ENCODE measurements around the gene PSMD1.
"Not testable (repeated sequence)": the region's sequence is repeated elsewhere in the genome, so short reads cannot be mapped to it uniquely, and the experiment has no call there.

The PSMD1 gene

GRCh38 chr2:231058761-231059550 is 2.3 kb downstream of the PSMD1 start:
- DNase-seq = no peak

GRCh38 chr2:231059756-231060155 is 3.1 kb downstream of the PSMD1 start:
- no peak for DNase-seq

- DNase-seq = no peak
Measured at GRCh38 chr2:231062776-231063175, 6.1 kb downstream of the PSMD1 start.

- DNase-seq = no peak
Measured at GRCh38 chr2:231063347-231063746, 6.7 kb downstream of the PSMD1 start.

GRCh38 chr2:231065966-231066365 is 9.3 kb downstream of the PSMD1 start:
- no peak for DNase-seq

- not testable (repeated sequence) for DNase-seq
Measured at GRCh38 chr2:231067531-231067930, 10.9 kb downstream of the PSMD1 start.

- no peak for DNase-seq
Measured at GRCh38 chr2:231068525-231069222, 12.0 kb downstream of the PSMD1 start.

- no peak for DNase-seq
Measured at GRCh38 chr2:231069379-231070054, 12.8 kb downstream of the PSMD1 start.

- no peak for DNase-seq
Measured at GRCh38 chr2:231084565-231084964, 27.9 kb downstream of the PSMD1 start.

GRCh38 chr2:231088754-231089153 is 32.1 kb downstream of the PSMD1 start:
- no peak for DNase-seq

- DNase-seq = no peak
Measured at GRCh38 chr2:231093933-231094332, 37.3 kb downstream of the PSMD1 start.

- no peak for DNase-seq
Measured at GRCh38 chr2:231094736-231095346, 38.2 kb downstream of the PSMD1 start.

GRCh38 chr2:231099918-231100317 is 43.3 kb downstream of the PSMD1 start:
- no peak for DNase-seq

- DNase-seq = not testable (repeated sequence)
Measured at GRCh38 chr2:231100321-231100720, 43.7 kb downstream of the PSMD1 start.

- no peak for DNase-seq
Measured at GRCh38 chr2:231100990-231101389, 44.3 kb downstream of the PSMD1 start.

GRCh38 chr2:231102772-231103171 is 46.1 kb downstream of the PSMD1 start:
- DNase-seq = no peak

GRCh38 chr2:231104115-231104713 is 47.5 kb downstream of the PSMD1 start:
- DNase-seq = peak; percentile 30

- DNase-seq = no peak
Measured at GRCh38 chr2:231110551-231110950, 53.9 kb downstream of the PSMD1 start.

GRCh38 chr2:231111987-231112386 is 55.3 kb downstream of the PSMD1 start:
- DNase-seq = no peak

GRCh38 chr2:231113489-231113888 is 56.8 kb downstream of the PSMD1 start:
- no peak for DNase-seq

GRCh38 chr2:231115651-231116050 is 59.0 kb downstream of the PSMD1 start:
- DNase-seq = no peak

GRCh38 chr2:231117148-231117547 is 60.5 kb downstream of the PSMD1 start:
- no peak for DNase-seq
